Kidney (tissue), 14 donors: ENCODE data around the gene RASAL1. TPM values are rescaled to one million over a fixed set of nuclear protein-coding genes. Genes with fewer than 3 reads are reported as not detected.

Experiments
- DNase-seq, 5 donors: peaks; one replicate each; pipeline ENCODE4 v3.0.0-alpha.2; 2013 to 2020
- FAIRE-seq: peaks from 2 replicates; lab custom pipeline; 2012; peaks lifted over from hg19 to GRCh38; lab: Jason Lieb, UNC
- H3K27ac ChIP-seq, 2 donors: one replicate each; pipeline ENCODE4 v1.7.0; 2013; ENCODE audit warnings: low read depth in 2 of 2, low read length in 2 of 2, inconsistent platforms in 1 of 2
- H3K27me3 ChIP-seq: one replicate; pipeline ENCODE4 v1.7.1; 2013; ENCODE audit warnings: low read length, inconsistent platforms; ENCODE audit not compliant: control insufficient read depth, insufficient read depth
- H3K36me3 ChIP-seq, 3 donors: one replicate each; pipeline versions ENCODE4 v1.7.0 to v1.7.1; 2013; ENCODE audit warnings: low read length in 3 of 3, control low read depth in 1 of 3, inconsistent platforms in 1 of 3; ENCODE audit not compliant: insufficient read depth in 3 of 3, control insufficient read depth in 2 of 3
- H3K4me1 ChIP-seq, 3 donors: one replicate each; pipeline versions ENCODE4 v1.7.0 to v1.7.1; 2013; ENCODE audit warnings: low read length in 3 of 3, inconsistent platforms in 1 of 3, low read depth in 1 of 3; ENCODE audit not compliant: control insufficient read depth in 2 of 3, insufficient read depth in 2 of 3
- H3K4me3 ChIP-seq, 3 donors: one replicate each; pipeline versions ENCODE4 v1.7.0 to v1.8.1; 2013; ENCODE audit warnings: low read length in 3 of 3, control low read depth in 1 of 3, inconsistent platforms in 1 of 3
- H3K9ac ChIP-seq, 3 donors: one replicate each; pipeline versions ENCODE4 v1.7.0 to v1.7.1; 2013; ENCODE audit warnings: low read length in 3 of 3, control low read depth in 1 of 3, inconsistent platforms in 1 of 3
- H3K9me3 ChIP-seq, 3 donors: one replicate each; pipeline versions ENCODE4 v1.7.0 to v1.7.1; 2013; ENCODE audit warnings: low read length in 3 of 3, control low read depth in 1 of 3, inconsistent platforms in 1 of 3; ENCODE audit not compliant: control insufficient read depth in 2 of 3, insufficient read depth in 1 of 3
- CTCF ChIP-seq: IDR thresholded peaks from 3 replicates; pipeline ENCODE4 v1.5.1; 2012; ENCODE audit warnings: mild to moderate bottlenecking, moderate library complexity, borderline replicate concordance; ENCODE audit not compliant: insufficient read depth; ENCODE audit errors: extremely low read depth
- intact Hi-C: fragments of 100-400 bp; cut with DNase I; formaldehyde crosslinking; loops from one replicate; pipeline ENCODE4 v1.11.1; 2022
- polyA plus RNA-seq: library from polyadenylated mRNA; stranded (reverse); fragments of 350-450 nt; fragmentation: Illumina TruSeq; extraction: RNeasy Lipid Tissue Mini Kit (QIAGEN cat#74804); gene quantifications from one replicate; pipeline ENCODE4 v1.2.3, GENCODE V29; 2014; ENCODE audit warnings: low read depth, low replicate concordance; ENCODE audit not compliant: insufficient read depth
- total RNA-seq: library from RNA; stranded (reverse); fragmentation: NEBNext Ultra II Directional; extraction: Animal tissue kit (Norgen Biotek cat#: 25700); gene quantifications from one replicate; pipeline ENCODE4 v1.2.1, GENCODE V29; 2021
- donor health status: control.
- donor health status: control.
- donor health status: control.
- donor health status: control.
- donor health status: control.
- donor health status: DM: yes; HTN: yes; CAD: no.
- donor health status: Normal renal cell carcinoma (clear cell type).

Gene RASAL1
- total and polyA plus RNA-seq, 2 donors from 2014 or later = 23.5 to 58.3 TPM

- intact Hi-C loops = no loop called here
Measured at GRCh38 chr12:113061061-113061694, 74.4 kb downstream of the RASAL1 start.

GRCh38 chr12:113060336-113060960 lies 75.1 kb downstream of the RASAL1 start:
- intact Hi-C loops = no loop called here
- DNase-seq (no peak), FAIRE-seq (no peak)
- Histone ChIP-seq H3K36me3 (no peaks in the 10 kb centered on the region), H3K27me3 (no peaks in the 10 kb centered on the region), H3K4me3 (no peak overlapping the region), H3K9me3 (no peaks in the 10 kb centered on the region), H3K4me1 (no peaks in the 10 kb centered on the region), H3K27ac (no peak overlapping the region), H3K9ac (no peak overlapping the region)
- no peak for TF ChIP-seq CTCF

More at GRCh38 chr12:113061061-113061694, 74.4 kb downstream of the RASAL1 start:
- Histone ChIP-seq H3K36me3 (no peaks in the 10 kb centered on the region), H3K4me3 (no peak overlapping the region), H3K27me3 (no peaks in the 10 kb centered on the region), H3K9me3 (no peaks in the 10 kb centered on the region), H3K27ac (no peak overlapping the region), H3K4me1 (no peaks in the 10 kb centered on the region), H3K9ac (no peak overlapping the region)
- TF ChIP-seq CTCF = no peak
- DNase-seq = peak in 2 of 5 donors; percentile 20 to 23
- no peak for FAIRE-seq

GRCh38 chr12:113059071-113059595 lies 76.4 kb downstream of the RASAL1 start:
- FAIRE-seq (no peak), DNase-seq (no peak)
- no peak overlapping the region for H3K9ac ChIP-seq
- TF ChIP-seq CTCF = no peak
- no peaks in the 10 kb centered on the region for H3K36me3 ChIP-seq
- no peaks in the 10 kb centered on the region for H3K4me1 ChIP-seq
- intact Hi-C loops = no loop called here
- H3K27me3 ChIP-seq = no peaks in the 10 kb centered on the region
- no peak overlapping the region for H3K27ac ChIP-seq
- no peaks in the 10 kb centered on the region for H3K9me3 ChIP-seq
- no peak overlapping the region for H3K4me3 ChIP-seq
